ENCODE measurements around the gene RNU4-1.

Gene RNU4-1

GRCh38 chr12:120321382-120322202, 28.6 kb upstream of the RNU4-1 start:
- Mint-ChIP-seq H3K4me1 (ENCODE audit: low read depth) (peaks cover 14% of the 10 kb centered on the region), H3K36me3 (ENCODE audit: low read depth) (no peaks in the 10 kb centered on the region), H3K27ac (no peak overlapping the region), H3K27me3 (ENCODE audit: low read depth) (peaks cover 4% of the 10 kb centered on the region), H3K4me3 (no peak overlapping the region), H3K9me3 (no peaks in the 10 kb centered on the region)
- DNase-seq (ENCODE audit: low spot score) = no peak

DNA sequence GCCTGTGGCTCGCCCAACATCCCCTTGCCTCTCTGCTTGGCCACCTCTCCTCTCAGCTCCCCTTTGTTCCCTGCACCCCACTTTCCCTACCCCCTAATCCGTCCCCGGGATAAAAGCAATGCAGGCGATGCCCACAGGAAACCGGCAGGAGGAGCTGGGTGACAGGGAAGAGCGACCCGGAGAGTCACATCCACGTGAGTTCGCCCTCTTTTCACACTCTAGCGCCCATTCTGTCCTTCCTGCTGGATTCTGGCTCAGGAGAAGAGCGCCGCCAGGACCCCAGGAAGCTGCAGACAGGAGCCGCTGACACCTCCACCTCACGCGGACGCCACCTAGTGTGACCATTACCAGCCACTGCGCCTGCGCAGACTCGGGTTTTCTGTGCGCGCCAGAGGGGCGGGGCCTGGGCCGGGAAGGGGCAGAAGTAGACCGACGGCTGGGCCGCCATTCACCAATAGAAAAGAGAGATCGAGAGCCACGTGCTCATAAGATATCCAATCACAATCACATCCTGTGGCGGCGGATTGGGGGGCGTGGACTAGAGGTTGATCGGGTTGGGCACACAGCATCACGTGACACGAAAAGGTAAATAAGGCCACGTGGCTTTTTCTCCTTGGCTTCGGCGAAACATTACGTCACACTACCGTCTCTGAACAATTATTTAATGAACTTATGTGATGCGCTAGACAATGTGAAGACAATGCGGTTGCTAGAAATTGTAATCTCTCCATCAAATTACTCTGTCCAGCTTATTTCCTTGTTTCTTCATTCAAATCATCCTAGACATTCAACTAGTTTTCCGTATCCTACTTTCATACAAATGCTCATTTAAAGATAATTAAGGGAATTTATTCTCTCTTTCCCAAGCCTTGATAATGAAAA, 24.4 kb upstream of the RNU4-1 start:
- H3K27ac Mint-ChIP-seq = peak overlapping the region; percentile 95
- H3K9me3 Mint-ChIP-seq = no peaks in the 10 kb centered on the region
- H3K36me3 Mint-ChIP-seq (ENCODE audit: low read depth) = no peaks in the 10 kb centered on the region
- peak overlapping the region; percentile 92 for H3K4me3 Mint-ChIP-seq
- DNase-seq (ENCODE audit: low spot score) = peak; percentile 100
- peaks cover 4% of the 10 kb centered on the region for H3K27me3 Mint-ChIP-seq (ENCODE audit: low read depth)
- peaks cover 9% of the 10 kb centered on the region for H3K4me1 Mint-ChIP-seq (ENCODE audit: low read depth)

- H3K4me3 Mint-ChIP-seq = peak overlapping the region; percentile 92
- no peaks in the 10 kb centered on the region for H3K36me3 Mint-ChIP-seq (ENCODE audit: low read depth)
- H3K4me1 Mint-ChIP-seq (ENCODE audit: low read depth) = peaks cover 9% of the 10 kb centered on the region
- no peaks in the 10 kb centered on the region for H3K9me3 Mint-ChIP-seq
- peak overlapping the region; percentile 95 for H3K27ac Mint-ChIP-seq
- no peak for DNase-seq (ENCODE audit: low spot score)
- peaks cover 4% of the 10 kb centered on the region for H3K27me3 Mint-ChIP-seq (ENCODE audit: low read depth)
These were observed 23.8 kb upstream of the RNU4-1 start for GRCh38 chr12:120316798-120317223.

DNA sequence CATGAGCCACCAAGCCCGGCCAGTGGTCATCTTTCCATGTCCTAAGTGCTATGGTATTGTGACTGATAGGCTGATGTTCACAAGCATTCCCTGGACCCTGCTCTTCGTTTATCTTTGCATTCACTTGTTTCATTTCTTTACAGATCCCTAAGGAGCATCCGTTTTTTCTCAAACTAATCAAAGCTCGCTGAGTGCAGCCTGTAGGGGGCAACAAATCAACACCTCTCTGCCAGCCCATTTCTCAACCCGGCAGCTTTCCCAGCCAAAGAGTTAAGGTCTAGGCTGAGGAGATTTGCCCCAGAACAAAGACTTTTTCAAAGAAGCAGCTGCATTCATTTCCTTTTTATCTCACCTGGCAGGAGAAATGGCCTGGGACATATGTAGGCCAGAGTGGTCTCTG, 21.2 kb upstream of the RNU4-1 start:
- H3K4me1 Mint-ChIP-seq (ENCODE audit: low read depth) = peaks cover 9% of the 10 kb centered on the region
- no peaks in the 10 kb centered on the region for H3K9me3 Mint-ChIP-seq
- no peak overlapping the region for H3K4me3 Mint-ChIP-seq
- H3K27me3 Mint-ChIP-seq (ENCODE audit: low read depth) = peaks cover 4% of the 10 kb centered on the region
- DNase-seq (ENCODE audit: low spot score) = no peak
- H3K36me3 Mint-ChIP-seq (ENCODE audit: low read depth) = no peaks in the 10 kb centered on the region
- no peak overlapping the region for H3K27ac Mint-ChIP-seq

GRCh38 chr12:120301962-120302815, 9.2 kb upstream of the RNU4-1 start, which contains the start of gene SIRT4:
Gene SIRT4 (plus strand): TSS chr12:120302321. CDS start chr12:120303562, 1,241 bp downstream.
- H3K27ac Mint-ChIP-seq = peak within 1 kb of the TSS; percentile 69
- H3K4me1 Mint-ChIP-seq (ENCODE audit: low read depth) = peaks cover 8% of the 10 kb centered on the region
- H3K9me3 Mint-ChIP-seq = no peaks in the 10 kb centered on the region
- H3K4me3 Mint-ChIP-seq = peak within 1 kb of the TSS; percentile 89
- H3K27me3 Mint-ChIP-seq (ENCODE audit: low read depth) = no peaks in the 10 kb centered on the region
- no peaks in the 10 kb centered on the region for H3K36me3 Mint-ChIP-seq (ENCODE audit: low read depth)
- peak; percentile 84 for DNase-seq (ENCODE audit: low spot score)

DNA sequence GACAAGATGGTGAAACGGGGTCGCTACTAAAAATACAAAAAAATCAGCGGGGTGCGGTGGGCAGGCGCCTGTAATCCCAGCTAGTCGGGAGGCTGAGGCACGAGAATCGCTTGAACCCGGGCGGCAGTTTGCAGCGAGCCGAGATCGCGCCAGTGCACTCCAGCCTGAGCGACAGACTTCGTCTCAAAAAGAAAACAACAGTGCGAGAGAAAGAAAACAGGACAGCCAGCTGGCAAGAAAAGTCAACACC, 701 bp downstream of the RNU4-1 start:
- no peaks in the 10 kb centered on the region for H3K9me3 Mint-ChIP-seq
- no peak for DNase-seq (ENCODE audit: low spot score)
- peaks cover 12% of the 10 kb centered on the region for H3K27me3 Mint-ChIP-seq (ENCODE audit: low read depth)
- peaks cover 5% of the 10 kb centered on the region for H3K4me1 Mint-ChIP-seq (ENCODE audit: low read depth)
- no peaks in the 10 kb centered on the region for H3K36me3 Mint-ChIP-seq (ENCODE audit: low read depth)
- no peak overlapping the region for H3K4me3 Mint-ChIP-seq
- H3K27ac Mint-ChIP-seq = no peak overlapping the region

DNA sequence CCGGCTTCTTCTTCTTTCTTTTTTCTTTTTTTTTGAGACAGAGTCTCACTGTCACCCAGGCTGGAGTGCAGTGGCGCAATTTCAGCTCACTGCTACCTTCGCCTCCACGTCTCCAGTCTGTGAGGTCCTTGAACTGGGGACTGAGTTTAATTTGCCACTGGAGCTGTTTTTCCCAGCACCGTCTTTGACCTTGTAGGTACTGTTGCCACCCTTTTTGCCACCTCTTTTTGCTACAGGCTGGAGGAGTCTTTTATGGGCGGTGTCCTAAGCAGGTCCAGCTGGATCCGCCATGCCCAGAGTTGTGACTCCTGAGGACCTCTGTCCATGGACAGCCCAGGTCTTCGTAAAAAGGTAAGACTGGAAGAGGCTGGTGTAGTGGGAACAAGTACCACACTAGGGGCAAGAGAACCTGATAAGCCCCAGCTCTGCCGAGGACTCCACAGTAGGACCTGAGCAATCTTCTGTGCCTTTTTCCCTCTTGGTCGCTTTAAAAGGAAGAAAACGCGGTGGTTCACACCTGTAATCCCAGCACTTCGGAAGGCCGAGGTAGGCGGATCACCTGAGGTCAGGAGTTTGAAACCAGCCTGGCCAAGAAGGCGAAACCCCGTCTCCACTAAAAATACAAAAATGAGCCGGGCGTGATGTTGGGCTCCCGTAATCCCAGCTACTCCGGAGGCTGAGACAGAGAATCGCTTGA, 2.3 kb downstream of the RNU4-1 start:
- DNase-seq (ENCODE audit: low spot score) = peak; percentile 49
- Mint-ChIP-seq H3K27ac (peak overlapping the region; percentile 70), H3K9me3 (no peaks in the 10 kb centered on the region), H3K27me3 (ENCODE audit: low read depth) (peaks cover 12% of the 10 kb centered on the region), H3K36me3 (ENCODE audit: low read depth) (no peaks in the 10 kb centered on the region), H3K4me1 (ENCODE audit: low read depth) (peaks cover 5% of the 10 kb centered on the region), H3K4me3 (no peak overlapping the region)

DNA sequence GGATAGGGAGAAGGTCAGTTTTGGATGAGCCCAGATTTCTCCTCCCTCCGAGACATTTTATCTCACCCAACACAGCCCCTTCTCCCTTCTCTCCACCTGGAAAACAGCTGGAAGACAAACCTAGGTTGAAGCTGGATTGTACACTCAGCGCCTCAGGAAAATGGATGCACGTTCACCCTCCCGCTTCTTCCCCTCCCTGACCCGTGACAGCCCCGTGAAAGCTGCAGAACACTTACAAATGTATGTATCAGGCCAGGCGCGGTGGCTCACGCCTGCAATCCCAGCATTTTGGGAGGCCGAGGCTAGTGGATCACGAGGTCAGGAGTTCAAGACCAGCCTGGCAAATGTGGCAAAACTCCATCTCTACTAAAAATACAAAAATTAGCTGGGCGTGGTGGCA, 5.5 kb downstream of the RNU4-1 start:
- peaks cover 12% of the 10 kb centered on the region for H3K27me3 Mint-ChIP-seq (ENCODE audit: low read depth)
- no peak for DNase-seq (ENCODE audit: low spot score)
- H3K9me3 Mint-ChIP-seq = no peaks in the 10 kb centered on the region
- H3K4me3 Mint-ChIP-seq = no peak overlapping the region
- H3K4me1 Mint-ChIP-seq (ENCODE audit: low read depth) = peaks cover 7% of the 10 kb centered on the region
- H3K36me3 Mint-ChIP-seq (ENCODE audit: low read depth) = no peaks in the 10 kb centered on the region
- no peak overlapping the region for H3K27ac Mint-ChIP-seq

- Mint-ChIP-seq H3K9me3 (no peaks in the 10 kb centered on the region), H3K4me1 (ENCODE audit: low read depth) (peaks cover 7% of the 10 kb centered on the region), H3K36me3 (ENCODE audit: low read depth) (no peaks in the 10 kb centered on the region), H3K27me3 (ENCODE audit: low read depth) (peaks cover 12% of the 10 kb centered on the region), H3K4me3 (no peak overlapping the region), H3K27ac (no peak overlapping the region)
- no peak for DNase-seq (ENCODE audit: low spot score)
These were observed 6.1 kb downstream of the RNU4-1 start for GRCh38 chr12:120286768-120287490.

DNA sequence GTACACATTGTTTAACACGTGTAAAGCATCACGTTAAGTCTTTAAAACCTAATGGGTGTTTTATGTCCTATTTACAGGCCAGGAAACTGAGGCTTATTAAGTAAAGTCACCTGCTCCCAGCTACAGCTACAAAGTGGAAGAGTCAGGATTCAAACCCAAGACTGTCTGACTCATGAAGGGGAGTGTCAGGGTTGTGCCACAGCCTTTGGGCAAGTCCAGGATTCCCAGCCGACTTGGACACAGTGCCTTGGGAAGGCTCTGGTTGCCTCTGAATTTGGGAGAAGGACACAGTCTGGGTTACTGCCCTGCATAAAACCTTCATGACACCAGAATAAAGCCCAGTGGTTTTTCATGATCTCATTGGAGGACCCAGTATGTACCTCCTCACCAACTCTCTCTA, 8.7 kb downstream of the RNU4-1 start:
- no peak overlapping the region for H3K27ac Mint-ChIP-seq
- H3K9me3 Mint-ChIP-seq = no peaks in the 10 kb centered on the region
- peaks cover 2% of the 10 kb centered on the region for H3K4me1 Mint-ChIP-seq (ENCODE audit: low read depth)
- H3K36me3 Mint-ChIP-seq (ENCODE audit: low read depth) = no peaks in the 10 kb centered on the region
- DNase-seq (ENCODE audit: low spot score) = no peak
- peaks cover 6% of the 10 kb centered on the region for H3K27me3 Mint-ChIP-seq (ENCODE audit: low read depth)
- H3K4me3 Mint-ChIP-seq = no peak overlapping the region

GRCh38 chr12:120283318-120283717, 9.7 kb downstream of the RNU4-1 start:
- peaks cover 5% of the 10 kb centered on the region for H3K27me3 Mint-ChIP-seq (ENCODE audit: low read depth)
- no peak overlapping the region for H3K27ac Mint-ChIP-seq
- no peak for DNase-seq (ENCODE audit: low spot score)
- no peaks in the 10 kb centered on the region for H3K9me3 Mint-ChIP-seq
- no peaks in the 10 kb centered on the region for H3K36me3 Mint-ChIP-seq (ENCODE audit: low read depth)
- H3K4me1 Mint-ChIP-seq (ENCODE audit: low read depth) = peaks cover 2% of the 10 kb centered on the region
- H3K4me3 Mint-ChIP-seq = no peak overlapping the region

- no peak for DNase-seq (ENCODE audit: low spot score)
- H3K36me3 Mint-ChIP-seq (ENCODE audit: low read depth) = no peaks in the 10 kb centered on the region
- no peak overlapping the region for H3K27ac Mint-ChIP-seq
- no peaks in the 10 kb centered on the region for H3K9me3 Mint-ChIP-seq
- H3K4me1 Mint-ChIP-seq (ENCODE audit: low read depth) = peaks cover 2% of the 10 kb centered on the region
- H3K4me3 Mint-ChIP-seq = no peak overlapping the region
- H3K27me3 Mint-ChIP-seq (ENCODE audit: low read depth) = no peaks in the 10 kb centered on the region
These were observed 14.6 kb downstream of the RNU4-1 start for GRCh38 chr12:120278137-120279069.

Measured in T-helper 2 cell treated with Interferon-gamma antibody and Interleukin-4, amounts not matched to agents 5 μg/mL and 100 μg/mL, for 36 hours (primary cell).